SJSA1 (cell line): Measurements from ENCODE around the gene CNOT1. TPM values are rescaled to one million over a fixed set of nuclear protein-coding genes. Genes with fewer than 3 reads are reported as not detected.
A peak's percentile ranks its signal among the peaks of the same experiment; 100 is the strongest.
"Not testable (repeated sequence)": the region's sequence is repeated elsewhere in the genome, so short reads cannot be mapped to it uniquely, and the experiment has no call there.

Experiments
- DNase-seq, 2 experiments: peaks; one replicate each; pipeline ENCODE4 v3.0.0-alpha.2; 2015 to 2020; ENCODE audit warnings: low spot score in 2 of 2, low read depth in 1 of 2
- H3K27ac ChIP-seq: fragments of 250-450 bp; sonication (Bioruptor Pico); 2 replicates; pipeline ENCODE4 v1.5.1; 2020; ENCODE audit warnings: mild to moderate bottlenecking, moderate library complexity
- H3K27me3 ChIP-seq: fragments of 250-450 bp; sonication (Bioruptor Pico); replicated peaks from 2 replicates; pipeline ENCODE4 v1.5.1; 2020; ENCODE audit warnings: mild to moderate bottlenecking, moderate library complexity
- H3K36me3 ChIP-seq: fragments of 250-450 bp; sonication (Bioruptor Pico); 2 replicates; pipeline ENCODE4 v1.5.1; 2020; ENCODE audit warnings: mild to moderate bottlenecking
- H3K4me1 ChIP-seq: fragments of 250-450 bp; sonication (Bioruptor Pico); replicated peaks from 2 replicates; pipeline ENCODE4 v1.6.1; 2021; ENCODE audit warnings: mild to moderate bottlenecking
- H3K4me3 ChIP-seq: fragments of 250-450 bp; sonication (Bioruptor Pico); 2 replicates; pipeline ENCODE4 v1.5.1; 2020; ENCODE audit warnings: mild to moderate bottlenecking
- H3K9me3 ChIP-seq: fragments of 250-450 bp; sonication (Bioruptor Pico); replicated peaks from 2 replicates; pipeline ENCODE4 v1.5.1; 2020; ENCODE audit warnings: mild to moderate bottlenecking
- total RNA-seq: library from RNA; depleted of rRNA; stranded (reverse); fragments of >200 nt; shearing (Covaris generic); gene quantifications from 2 replicates; pipeline ENCODE4 v1.2.3, GENCODE V29; 2014

The CNOT1 gene
- total RNA-seq, 1 experiment from 2014 or later: 123 TPM

- H3K27ac ChIP-seq: peak overlapping the region; percentile 88
- H3K4me1 ChIP-seq: peaks cover 10% of the 10 kb centered on the region; the same call in 1 of the 2 replicates
- no peaks in the 10 kb centered on the region for H3K9me3 ChIP-seq
- peak in 1 of 2 experiments; percentile 50 for DNase-seq
- H3K27me3 ChIP-seq: no peaks in the 10 kb centered on the region
- H3K36me3 ChIP-seq: peaks cover 24% of the 10 kb centered on the region
- H3K4me3 ChIP-seq: peak overlapping the region; percentile 68
Measured at GRCh38 chr16:58628845-58629732, 537 bp downstream of the CNOT1 start.

GRCh38 chr16:58624209-58624608, 5.4 kb downstream of the CNOT1 start:
- Histone ChIP-seq H3K4me3 (no peak overlapping the region), H3K36me3 (peaks cover 60% of the 10 kb centered on the region)

DNA sequence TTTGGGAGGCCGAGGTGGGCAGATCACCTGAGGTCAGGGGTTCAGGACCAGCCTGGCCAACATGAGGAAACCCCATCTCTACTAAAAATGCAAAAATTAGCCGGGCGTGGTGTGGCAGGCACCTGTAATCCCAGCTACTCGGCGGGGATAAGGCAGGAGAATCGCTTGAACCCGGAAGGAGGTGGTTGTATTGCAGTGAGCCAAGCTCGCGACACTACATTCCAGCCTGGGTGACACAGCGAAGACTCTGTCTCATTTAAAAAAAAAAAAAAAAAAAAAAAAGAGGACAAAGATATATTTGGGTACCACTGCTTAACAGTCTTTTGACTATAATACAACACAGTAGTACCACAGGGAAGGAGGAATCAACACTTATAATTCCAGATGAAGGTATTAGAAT, 9.2 kb downstream of the CNOT1 start:
- DNase-seq: no peak
- Histone ChIP-seq H3K36me3 (peaks cover 78% of the 10 kb centered on the region), H3K27me3 (no peaks in the 10 kb centered on the region), H3K4me1 (0 out of 2 replicates have a peak, but pooled peaks cover 1% of the 10 kb centered on the region), H3K27ac (no peak overlapping the region), H3K4me3 (no peak overlapping the region), H3K9me3 (no peaks in the 10 kb centered on the region)

More at GRCh38 chr16:58624209-58624608, 5.4 kb downstream of the CNOT1 start:
- Histone ChIP-seq H3K9me3 (no peaks in the 10 kb centered on the region), H3K27ac (no peak overlapping the region), H3K27me3 (no peaks in the 10 kb centered on the region), H3K4me1 (peaks cover 6% of the 10 kb centered on the region; the same call in 1 of the 2 replicates)
- no peak for DNase-seq

DNA sequence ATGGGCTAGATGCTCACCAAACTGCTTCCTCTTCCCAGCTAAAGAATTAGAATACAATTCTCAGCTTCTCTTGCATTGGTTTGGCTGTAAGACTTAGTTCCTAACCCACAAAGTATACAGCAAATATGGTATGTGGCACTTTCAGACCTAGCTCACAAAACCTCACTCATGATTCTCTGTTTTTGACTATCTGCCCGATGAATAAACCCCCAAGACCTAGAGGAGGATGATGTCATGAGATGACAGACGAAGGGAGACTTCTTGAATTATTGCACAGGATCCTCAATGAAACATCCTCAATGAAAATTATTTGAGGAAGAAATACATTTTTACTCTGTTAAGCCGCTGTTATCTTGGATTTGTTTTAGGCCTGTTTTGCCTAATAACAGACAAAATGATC, 14.3 kb downstream of the CNOT1 start:
- no peak overlapping the region for H3K27ac ChIP-seq

DNA sequence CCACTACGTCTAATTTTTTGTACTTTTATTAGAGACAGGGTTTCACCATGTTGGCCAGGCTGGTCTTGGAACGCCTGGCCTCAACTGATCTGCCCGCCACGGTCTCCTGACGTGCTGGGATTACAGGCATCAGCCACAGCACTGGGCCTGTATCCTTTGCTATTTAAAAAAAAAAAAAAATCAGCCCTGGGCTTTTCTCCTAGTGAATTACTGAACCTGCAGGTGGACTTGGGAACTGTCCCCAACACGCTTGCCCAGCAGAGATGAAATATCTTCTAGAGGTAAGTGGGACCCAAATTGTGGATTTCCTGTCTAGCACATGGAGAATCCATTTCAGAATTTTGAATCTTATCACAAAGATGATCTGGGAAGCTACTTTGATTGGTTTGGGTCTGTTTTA, 14.8 kb downstream of the CNOT1 start:
- Histone ChIP-seq H3K36me3 (peaks cover 56% of the 10 kb centered on the region), H3K4me3 (no peak overlapping the region), H3K27ac (no peak overlapping the region), H3K4me1 (peaks cover 11% of the 10 kb centered on the region), H3K9me3 (no peaks in the 10 kb centered on the region), H3K27me3 (no peaks in the 10 kb centered on the region)
- DNase-seq: no peak

More for the DNA sequence above, 14.3 kb downstream of the CNOT1 start:
- H3K4me3 ChIP-seq: no peak overlapping the region
- peaks cover 56% of the 10 kb centered on the region for H3K36me3 ChIP-seq
- peaks cover 11% of the 10 kb centered on the region for H3K4me1 ChIP-seq
- H3K9me3 ChIP-seq: no peaks in the 10 kb centered on the region
- DNase-seq: no peak
- H3K27me3 ChIP-seq: no peaks in the 10 kb centered on the region

DNA sequence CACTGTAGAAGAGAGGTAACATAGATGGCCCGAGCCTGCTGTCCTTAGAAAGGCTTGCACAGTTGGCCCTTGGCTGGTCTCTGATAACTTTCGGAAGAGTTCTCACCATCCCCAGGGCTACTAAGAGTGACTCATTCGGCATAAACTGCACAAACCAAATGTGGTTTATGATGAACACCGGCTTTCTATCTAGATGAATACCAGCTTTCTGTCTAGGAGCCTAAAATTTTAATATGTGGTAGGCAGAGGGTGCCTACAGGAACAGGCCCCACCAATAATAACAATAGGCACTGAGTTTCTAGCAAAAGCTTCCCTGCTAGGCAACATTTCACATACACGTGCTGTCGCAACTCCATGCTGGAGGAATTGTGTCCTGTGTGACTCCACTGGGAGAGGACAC, 15.4 kb downstream of the CNOT1 start:
- no peak overlapping the region for H3K27ac ChIP-seq
- H3K9me3 ChIP-seq: no peaks in the 10 kb centered on the region
- H3K4me3 ChIP-seq: no peak overlapping the region
- DNase-seq: no peak
- peaks cover 11% of the 10 kb centered on the region for H3K4me1 ChIP-seq
- H3K36me3 ChIP-seq: peaks cover 53% of the 10 kb centered on the region
- H3K27me3 ChIP-seq: no peaks in the 10 kb centered on the region

DNA sequence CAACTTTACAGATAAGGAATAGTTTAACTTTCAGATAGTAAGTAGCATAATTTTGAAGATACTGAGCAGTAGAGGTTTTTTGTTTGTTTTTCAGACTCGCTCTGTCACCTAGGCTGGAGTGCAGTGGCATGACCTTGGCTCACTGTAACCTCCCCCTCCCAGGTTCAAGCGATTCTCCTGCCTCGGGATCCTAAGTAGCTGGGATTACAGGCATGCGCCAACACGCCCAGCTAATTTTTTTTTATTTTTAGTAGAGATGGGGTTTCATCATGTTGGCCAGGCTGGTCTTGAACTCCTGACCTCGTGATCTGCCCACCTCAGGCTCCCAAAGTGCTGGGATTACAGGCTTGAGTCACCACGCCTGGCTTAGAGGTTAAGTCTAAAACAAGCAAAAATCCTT, 16.7 kb downstream of the CNOT1 start:
- H3K27me3 ChIP-seq, DNase-seq, H3K4me3 ChIP-seq, H3K27ac ChIP-seq, H3K9me3 ChIP-seq: not testable (repeated sequence)
- peaks cover 51% of the 10 kb centered on the region for H3K36me3 ChIP-seq
- H3K4me1 ChIP-seq: peaks cover 11% of the 10 kb centered on the region

DNA sequence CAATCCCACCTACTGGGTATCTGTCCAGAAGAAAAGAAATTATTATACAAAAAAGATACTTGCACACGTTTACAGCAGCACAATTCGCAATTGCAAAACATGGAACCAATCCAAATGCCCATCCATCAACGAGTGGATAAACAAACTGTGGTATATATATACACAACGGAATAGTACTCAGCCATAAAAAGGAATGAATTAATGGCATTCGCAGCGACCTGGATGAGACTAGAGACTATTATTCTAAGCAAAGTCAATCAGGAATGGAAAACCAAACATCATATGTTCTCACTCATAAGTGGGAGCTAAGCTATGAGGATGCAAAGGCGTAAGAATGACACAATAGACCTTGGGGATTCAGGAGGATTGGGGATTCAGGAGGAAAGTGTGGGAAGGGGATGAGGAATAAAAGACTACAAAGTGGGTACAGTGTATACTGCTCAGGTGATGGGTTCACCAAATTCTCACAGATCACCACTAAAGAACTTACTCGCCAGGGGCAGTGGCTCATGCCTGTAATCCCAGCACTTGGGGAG, 21.0 kb downstream of the CNOT1 start:
- Histone ChIP-seq H3K4me1 (peaks cover 3% of the 10 kb centered on the region), H3K4me3 (no peak overlapping the region), H3K9me3 (no peaks in the 10 kb centered on the region), H3K36me3 (peaks cover 52% of the 10 kb centered on the region), H3K27me3 (no peaks in the 10 kb centered on the region), H3K27ac (no peak overlapping the region)
- no peak for DNase-seq

GRCh38 chr16:58605562-58605961, 24.1 kb downstream of the CNOT1 start:
- peaks cover 48% of the 10 kb centered on the region for H3K36me3 ChIP-seq
- DNase-seq: no peak
- H3K27ac ChIP-seq: no peak overlapping the region
- no peak overlapping the region for H3K4me3 ChIP-seq
- H3K4me1 ChIP-seq: peaks cover 11% of the 10 kb centered on the region
- H3K27me3 ChIP-seq: no peaks in the 10 kb centered on the region
- no peaks in the 10 kb centered on the region for H3K9me3 ChIP-seq

DNA sequence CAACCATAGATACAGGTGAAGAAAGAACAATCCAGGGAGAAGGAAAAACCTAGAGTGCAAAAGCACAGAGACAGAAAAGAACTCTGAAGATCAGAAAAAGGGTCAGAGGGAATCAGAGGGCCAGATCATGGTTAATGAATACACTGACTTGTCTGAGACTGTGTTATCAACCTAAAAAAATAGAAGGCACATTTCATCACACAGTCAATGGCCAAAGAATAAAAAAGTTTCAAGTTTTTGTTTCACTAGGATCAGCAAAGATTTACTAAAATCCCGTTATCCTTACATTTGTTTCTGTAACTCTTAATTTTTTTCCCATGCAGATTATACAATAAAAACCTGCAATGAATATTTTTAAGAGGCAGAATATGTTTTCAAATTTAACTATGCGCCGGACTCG, 38.5 kb downstream of the CNOT1 start:
- H3K4me3 ChIP-seq: no peak overlapping the region
- H3K4me1 ChIP-seq: no peaks in the 10 kb centered on the region
- H3K9me3 ChIP-seq: no peaks in the 10 kb centered on the region; the same call in 1 of the 2 replicates
- H3K27ac ChIP-seq: no peak overlapping the region
- no peak for DNase-seq
- peaks cover 83% of the 10 kb centered on the region for H3K36me3 ChIP-seq
- H3K27me3 ChIP-seq: no peaks in the 10 kb centered on the region

GRCh38 chr16:58589326-58589905, 40.2 kb downstream of the CNOT1 start:
- Histone ChIP-seq H3K27ac (no peak overlapping the region), H3K36me3 (peaks cover 90% of the 10 kb centered on the region)
- DNase-seq: no peak

DNA sequence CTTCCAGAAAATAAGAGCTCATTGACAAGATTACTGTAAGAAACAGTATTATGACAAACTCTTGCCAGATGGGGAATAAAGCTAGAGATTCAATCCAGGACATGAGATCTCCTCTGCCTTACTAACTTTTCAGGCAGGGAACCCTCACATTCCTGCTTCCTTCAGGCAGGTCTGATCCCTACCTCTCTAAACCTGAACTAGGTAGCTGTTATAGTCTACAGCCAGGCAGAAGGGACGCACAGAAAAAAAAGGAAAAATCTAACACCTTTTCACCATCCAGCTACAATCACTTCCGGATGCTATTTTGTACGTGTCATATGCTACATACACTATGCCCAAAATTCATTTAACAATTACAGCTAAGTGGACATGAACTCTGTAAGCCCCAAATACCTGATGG, 41.2 kb downstream of the CNOT1 start:
- Histone ChIP-seq H3K27ac (no peak overlapping the region), H3K4me1 (no peaks in the 10 kb centered on the region), H3K9me3 (no peaks in the 10 kb centered on the region; the same call in 1 of the 2 replicates), H3K36me3 (peaks cover 90% of the 10 kb centered on the region), H3K27me3 (no peaks in the 10 kb centered on the region), H3K4me3 (no peak overlapping the region)
- DNase-seq: no peak

More at GRCh38 chr16:58589326-58589905, 40.2 kb downstream of the CNOT1 start:
- no peak overlapping the region for H3K4me3 ChIP-seq
- no peaks in the 10 kb centered on the region for H3K27me3 ChIP-seq
- H3K9me3 ChIP-seq: no peaks in the 10 kb centered on the region; the same call in 1 of the 2 replicates
- no peaks in the 10 kb centered on the region for H3K4me1 ChIP-seq

DNA sequence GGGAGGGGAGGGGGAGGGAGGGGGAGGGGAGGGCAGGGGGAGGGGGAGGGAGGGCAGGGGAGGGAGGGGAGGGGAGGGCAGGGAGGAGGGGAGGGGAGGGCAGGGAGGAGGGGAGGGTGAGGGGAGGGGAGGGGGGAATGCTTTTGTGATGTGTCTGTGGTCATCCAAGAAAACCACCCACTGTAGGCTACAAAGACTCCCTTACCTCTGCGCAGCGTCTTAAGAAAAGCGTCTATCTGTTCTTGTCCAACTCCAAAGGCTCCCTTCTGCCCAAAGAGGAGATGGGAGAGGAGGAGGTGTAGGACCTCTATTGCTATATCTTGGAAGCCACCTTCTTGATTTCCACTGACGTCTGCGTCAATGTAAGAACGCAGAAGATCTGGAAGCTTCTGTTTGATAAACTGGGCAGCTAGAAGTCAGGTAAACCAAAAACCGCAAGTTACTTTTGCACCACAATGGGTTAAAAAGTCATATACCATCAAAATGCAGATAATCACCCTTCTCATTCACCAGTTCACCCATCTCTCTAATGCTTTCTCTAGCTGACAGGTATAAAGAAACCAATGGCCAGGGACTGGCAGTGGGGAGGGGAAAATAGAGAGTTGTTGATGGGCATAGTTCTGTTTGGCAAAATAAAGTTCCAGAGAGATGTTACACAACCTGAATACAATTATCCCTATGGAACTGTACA, 43.1 kb downstream of the CNOT1 start:
- Histone ChIP-seq H3K9me3 (no peaks in the 10 kb centered on the region; the same call in 1 of the 2 replicates), H3K27me3 (no peaks in the 10 kb centered on the region), H3K27ac (no peak overlapping the region), H3K4me3 (no peak overlapping the region), H3K4me1 (no peaks in the 10 kb centered on the region), H3K36me3 (peaks cover 92% of the 10 kb centered on the region)
- DNase-seq: no peak
